ENCODE data around the gene MMADHC. TPM values are rescaled to one million over a fixed set of nuclear protein-coding genes. Genes with fewer than 3 reads are reported as not detected.

The MMADHC gene
- total RNA-seq, 6 donors from 2014 or later = 21.1 to 80.9 (median 68.9) TPM

- no peaks in the 10 kb centered on the region for H3K36me3 ChIP-seq
- no peak overlapping the region for H3K4me3 ChIP-seq
- no peaks in the 10 kb centered on the region for H3K9me3 ChIP-seq
- DNase-seq (no peak), ATAC-seq (ENCODE audit: low FRiP score in 2 of 2) (no peak)
- WGBS, 2 donors = 82 to 88% methylated on average over 3 of the region's 3 CpGs
- H3K27ac ChIP-seq = no peak overlapping the region
- TF ChIP-seq POLR2A (IDR thresholded peaks at IDR 0.05) = no peak
- no peaks in the 10 kb centered on the region for H3K27me3 ChIP-seq
- H3K4me1 ChIP-seq = peaks cover 0 to 5% (median 3%) of the 10 kb centered on the region in 4 donors
These were observed 29.3 kb upstream of the MMADHC start for GRCh38 chr2:149616681-149617456.

- TF ChIP-seq POLR2AphosphoS5 (IDR thresholded peaks at IDR 0.05) = no peak
- no peak for TF ChIP-seq POLR2A (IDR thresholded peaks at IDR 0.05)
- TF ChIP-seq, protein P1, sequence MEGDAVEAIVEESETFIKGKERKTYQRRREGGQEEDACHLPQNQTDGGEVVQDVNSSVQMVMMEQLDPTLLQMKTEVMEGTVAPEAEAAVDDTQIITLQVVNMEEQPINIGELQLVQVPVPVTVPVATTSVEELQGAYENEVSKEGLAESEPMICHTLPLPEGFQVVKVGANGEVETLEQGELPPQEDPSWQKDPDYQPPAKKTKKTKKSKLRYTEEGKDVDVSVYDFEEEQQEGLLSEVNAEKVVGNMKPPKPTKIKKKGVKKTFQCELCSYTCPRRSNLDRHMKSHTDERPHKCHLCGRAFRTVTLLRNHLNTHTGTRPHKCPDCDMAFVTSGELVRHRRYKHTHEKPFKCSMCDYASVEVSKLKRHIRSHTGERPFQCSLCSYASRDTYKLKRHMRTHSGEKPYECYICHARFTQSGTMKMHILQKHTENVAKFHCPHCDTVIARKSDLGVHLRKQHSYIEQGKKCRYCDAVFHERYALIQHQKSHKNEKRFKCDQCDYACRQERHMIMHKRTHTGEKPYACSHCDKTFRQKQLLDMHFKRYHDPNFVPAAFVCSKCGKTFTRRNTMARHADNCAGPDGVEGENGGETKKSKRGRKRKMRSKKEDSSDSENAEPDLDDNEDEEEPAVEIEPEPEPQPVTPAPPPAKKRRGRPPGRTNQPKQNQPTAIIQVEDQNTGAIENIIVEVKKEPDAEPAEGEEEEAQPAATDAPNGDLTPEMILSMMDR (IDR thresholded peaks at IDR 0.05) = no peak
- TF ChIP-seq EP300 (IDR thresholded peaks at IDR 0.05) = no peak
- no peaks in the 10 kb centered on the region for H3K36me3 ChIP-seq
- no peak overlapping the region for H3K27ac ChIP-seq
- 82 to 94% methylated on average over 2 of the region's 2 CpGs for WGBS, 2 donors
- peaks cover 0 to 9% (median 6%) of the 10 kb centered on the region in 4 donors for H3K4me1 ChIP-seq
- no peak for ATAC-seq (ENCODE audit: low FRiP score in 2 of 2)
- DNase-seq = no peak
- no peaks in the 10 kb centered on the region for H3K27me3 ChIP-seq
- no peaks in the 10 kb centered on the region for H3K9me3 ChIP-seq
- H3K4me3 ChIP-seq = no peak overlapping the region
These were observed 26.1 kb upstream of the MMADHC start for GRCh38 chr2:149613704-149614103.

DNA sequence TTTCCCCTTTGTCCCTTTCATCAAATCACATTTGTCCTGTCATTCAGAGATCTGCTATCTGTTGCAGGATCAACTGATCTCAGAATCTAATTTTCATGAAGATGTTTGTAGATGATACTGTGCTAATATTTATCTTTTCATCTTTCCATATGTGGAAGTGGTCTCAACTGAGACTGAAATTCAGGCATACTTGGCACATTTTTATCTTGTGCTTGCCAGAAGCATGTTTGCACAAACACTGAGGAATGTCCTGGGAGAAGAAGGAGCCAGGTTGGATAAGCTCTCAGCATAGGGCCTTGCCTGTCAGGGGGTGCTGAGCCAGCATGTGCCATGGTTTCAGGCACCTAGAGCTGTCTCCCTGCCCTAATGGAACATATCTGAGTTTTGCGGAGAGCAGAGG, 24.5 kb upstream of the MMADHC start:
- peak; percentile 41 to 62 for ATAC-seq (ENCODE audit: low FRiP score in 2 of 2)
- Histone ChIP-seq H3K36me3 (no peaks in the 10 kb centered on the region), H3K4me3 (no peak overlapping the region), H3K9me3 (no peaks in the 10 kb centered on the region), H3K27ac (peak overlapping the region in 1 of 4 donors; percentile 20), H3K27me3 (no peaks in the 10 kb centered on the region), H3K4me1 (peaks cover 0 to 9% (median 6%) of the 10 kb centered on the region in 4 donors)
- no peak for TF ChIP-seq POLR2AphosphoS5 (IDR thresholded peaks at IDR 0.05)
- no peak for TF ChIP-seq POLR2A (IDR thresholded peaks at IDR 0.05)
- TF ChIP-seq, protein P1 (IDR thresholded peaks at IDR 0.05) = no peak
- no peak for TF ChIP-seq EP300 (IDR thresholded peaks at IDR 0.05)
- no peak for DNase-seq
- 71 to 75% methylated on average over 1 of the region's 1 CpG for WGBS, 2 donors

DNA sequence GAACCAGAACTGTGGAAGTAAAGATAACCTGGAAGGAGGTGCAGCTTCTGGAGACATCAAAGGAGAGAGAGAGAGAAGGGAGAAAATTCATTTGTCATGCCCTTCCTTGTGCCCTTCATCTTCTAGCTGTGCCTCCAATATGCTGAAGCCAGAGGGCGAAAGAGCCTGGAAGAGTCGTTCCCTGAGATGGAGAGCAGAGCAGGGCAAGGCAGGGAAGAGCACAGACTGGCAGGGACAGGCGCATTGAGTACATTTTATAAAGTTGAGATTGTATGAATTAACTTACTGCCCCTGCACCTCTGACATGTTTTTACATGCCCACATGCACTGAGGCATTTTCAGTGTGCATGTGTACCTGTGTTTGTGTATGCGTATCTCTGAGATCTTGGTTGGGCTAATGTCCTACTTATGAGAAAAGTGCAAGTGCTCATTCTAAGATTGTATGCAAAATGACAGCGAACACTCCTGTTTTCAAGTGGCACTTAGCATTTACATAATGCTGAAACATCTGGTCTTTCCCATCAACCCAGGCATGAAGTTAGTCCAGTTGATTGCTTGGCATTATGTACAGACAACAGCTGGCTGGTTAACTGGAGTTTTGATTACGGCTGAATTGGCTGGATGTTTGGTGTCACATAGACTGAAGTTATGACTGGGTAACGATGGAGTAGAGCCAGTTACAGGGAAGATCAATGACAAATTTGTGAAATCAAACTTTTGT, 23.7 kb upstream of the MMADHC start:
- Histone ChIP-seq H3K4me1 (peaks cover 0 to 9% (median 6%) of the 10 kb centered on the region in 4 donors), H3K27me3 (no peaks in the 10 kb centered on the region), H3K9me3 (no peaks in the 10 kb centered on the region), H3K27ac (peak overlapping the region in 2 of 4 donors; percentile 7 to 20), H3K4me3 (no peak overlapping the region), H3K36me3 (no peaks in the 10 kb centered on the region)
- WGBS, 2 donors = 65 to 77% methylated on average over 7 of the region's 7 CpGs
- DNase-seq (no peak), ATAC-seq (ENCODE audit: low FRiP score in 2 of 2) (no peak)
- TF ChIP-seq POLR2A (IDR thresholded peaks at IDR 0.05) (no peak), EP300 (IDR thresholded peaks at IDR 0.05) (no peak)
- TF ChIP-seq, protein P1 (IDR thresholded peaks at IDR 0.05) = no peak

DNA sequence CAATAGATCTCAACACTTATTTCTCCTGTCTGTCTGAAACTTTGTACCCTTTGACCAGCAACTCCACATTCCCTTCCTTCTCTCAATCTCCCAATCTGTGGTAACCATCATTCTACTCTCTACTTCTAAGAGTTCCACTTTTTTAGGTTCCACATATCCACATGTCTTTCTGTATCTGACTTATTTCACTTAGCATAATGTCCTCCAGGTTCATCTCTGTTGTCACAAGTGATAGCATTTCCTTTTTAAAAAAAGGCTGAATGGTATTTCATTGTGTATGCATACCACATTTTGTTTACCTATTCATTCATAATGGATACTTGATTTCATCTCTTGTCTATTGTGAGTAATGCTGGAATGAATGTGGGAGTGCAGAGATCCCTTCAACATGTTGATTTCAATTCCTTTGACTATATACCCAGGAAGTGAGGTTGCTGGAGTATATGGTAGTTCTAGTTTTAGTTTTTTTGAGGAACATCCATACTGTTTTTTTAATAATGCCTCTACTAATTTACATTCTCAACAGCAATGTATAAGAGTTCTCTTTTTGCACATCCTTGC, 18.8 kb upstream of the MMADHC start:
- ATAC-seq (ENCODE audit: low FRiP score in 2 of 2) = no peak
- TF ChIP-seq POLR2AphosphoS5 (IDR thresholded peaks at IDR 0.05) = no peak
- TF ChIP-seq, protein P1 (IDR thresholded peaks at IDR 0.05) = no peak
- no peak for TF ChIP-seq POLR2A (IDR thresholded peaks at IDR 0.05)
- TF ChIP-seq EP300 (IDR thresholded peaks at IDR 0.05) = no peak

More for the DNA sequence above, 18.8 kb upstream of the MMADHC start:
- no peak overlapping the region for H3K4me3 ChIP-seq
- no peaks in the 10 kb centered on the region for H3K9me3 ChIP-seq
- H3K27me3 ChIP-seq = no peaks in the 10 kb centered on the region
- peaks cover 0 to 2% (median 0%) of the 10 kb centered on the region in 4 donors for H3K4me1 ChIP-seq
- DNase-seq = no peak
- no peaks in the 10 kb centered on the region for H3K36me3 ChIP-seq
- no peak overlapping the region for H3K27ac ChIP-seq
